T1000 (cell line): Measurements from ENCODE around the gene STK11.
"Not testable (repeated sequence)": the region's sequence is repeated elsewhere in the genome, so short reads cannot be mapped to it uniquely, and the experiment has no call there.

Source experiments
- DNase-seq: peaks from one replicate; lab custom pipeline; 2025; ENCODE audit warnings: mixed read lengths; lab: John Stamatoyannopoulos, UW

The STK11 gene

GRCh38 chr19:1169921-1170885, 35.4 kb upstream of the STK11 start:
- DNase-seq, result peak; percentile 93

- no peak for DNase-seq
These were observed 34.4 kb upstream of the STK11 start for GRCh38 chr19:1170938-1171754.

GRCh38 chr19:1171755-1172352, 33.7 kb upstream of the STK11 start:
- no peak for DNase-seq

GRCh38 chr19:1172353-1173158, 33.0 kb upstream of the STK11 start:
- no peak for DNase-seq

- DNase-seq, result no peak
These were observed 32.3 kb upstream of the STK11 start for GRCh38 chr19:1173159-1173844.

GRCh38 chr19:1173845-1174809, 31.5 kb upstream of the STK11 start, which contains the start of gene SBNO2:
Gene SBNO2 (minus strand): TSS chr19:1174268. CDS start chr19:1154276, 19,992 bp downstream.
- DNase-seq, result peak; percentile 91

- DNase-seq, result peak; percentile 98
These were observed 28.1 kb upstream of the STK11 start for GRCh38 chr19:1177322-1178114.

- no peak for DNase-seq
These were observed 24.0 kb upstream of the STK11 start for GRCh38 chr19:1181606-1182005.

GRCh38 chr19:1182068-1182467, 23.5 kb upstream of the STK11 start:
- no peak for DNase-seq

- no peak for DNase-seq
These were observed 22.9 kb upstream of the STK11 start for GRCh38 chr19:1182727-1183126.

GRCh38 chr19:1183543-1184172, 21.9 kb upstream of the STK11 start:
- peak; percentile 81 for DNase-seq

GRCh38 chr19:1189419-1189818, 16.2 kb upstream of the STK11 start:
- DNase-seq, result no peak

- no peak for DNase-seq
These were observed 6.0 kb upstream of the STK11 start for GRCh38 chr19:1199531-1199930.

- DNase-seq, result not testable (repeated sequence)
These were observed 5.0 kb upstream of the STK11 start for GRCh38 chr19:1200614-1201013.

GRCh38 chr19:1206150-1206863, 729 bp downstream of the STK11 start:
- DNase-seq, result no peak

- no peak for DNase-seq
These were observed 1.4 kb downstream of the STK11 start for GRCh38 chr19:1206864-1207450.

GRCh38 chr19:1208830-1209229, 3.3 kb downstream of the STK11 start:
- DNase-seq, result not testable (repeated sequence)
